CD4-positive, alpha-beta T cell (primary cell): ENCODE data around the gene OSBPL3. TPM values are rescaled to one million over a fixed set of nuclear protein-coding genes. Genes with fewer than 3 reads are reported as not detected.
A peak's percentile ranks its signal among the peaks of the same experiment; 100 is the strongest.

Source experiments
- ATAC-seq: fragments of 200-7000 bp; cut with Tn5 transposase; one replicate; pipeline ENCODE4 v1.10.0; 2022; ENCODE audit warnings: mild to moderate bottlenecking; ENCODE audit not compliant: poor library complexity
- CTCF ChIA-PET: fragments of 350-600 bp; sonication (Branson Sonifier 250); formaldehyde crosslinking; loops from one replicate; lab custom pipeline; 2021; ENCODE audit warnings: antibody characterized with exemption, inconsistent platforms; lab: Charles Lee
- POLR2A ChIA-PET: fragments of 350-600 bp; sonication (Branson Sonifier 250); formaldehyde crosslinking; loops from one replicate; lab custom pipeline; 2021; ENCODE audit warnings: antibody characterized with exemption, inconsistent platforms; lab: Charles Lee
- DNase-seq, 14 experiments: peaks; one replicate each; pipeline ENCODE4 v3.0.0-alpha.2; 2013 to 2020; ENCODE audit warnings: mixed read lengths in 2 of 14
- H3K27ac ChIP-seq, 2 donors: one replicate each; pipeline versions ENCODE4 v1.5.1 to v1.7.0; 2013; ENCODE audit warnings: low read length in 2 of 2, low read depth in 1 of 2, mild to moderate bottlenecking in 1 of 2
- H3K27me3 ChIP-seq, 2 experiments: 1 replicate in 1 of 2; 2 replicates in 1 of 2; pipeline versions ENCODE4 v1.6.1 to v1.7.0; 2013; ENCODE audit warnings: low read length in 2 of 2, control low read depth in 1 of 2, mild to moderate bottlenecking in 1 of 2, moderate library complexity in 1 of 2; ENCODE audit not compliant: insufficient read depth in 2 of 2, control insufficient read depth in 1 of 2
- H3K36me3 ChIP-seq: one replicate; pipeline ENCODE4 v1.6.1; 2013; ENCODE audit warnings: low read length, control low read depth; ENCODE audit not compliant: insufficient read depth
- H3K4me1 ChIP-seq: one replicate; pipeline ENCODE4 v1.6.1; 2013; ENCODE audit warnings: low read length, control low read depth; ENCODE audit not compliant: insufficient read depth
- H3K4me3 ChIP-seq: one replicate; pipeline ENCODE4 v1.5.1; 2013; ENCODE audit warnings: mild to moderate bottlenecking, low read length, moderate library complexity
- H3K9me3 ChIP-seq, 2 experiments: 1 replicate in 1 of 2; 2 replicates in 1 of 2; pipeline versions ENCODE4 v1.6.1 to v1.7.0; 2013; ENCODE audit warnings: low read length in 2 of 2, mild to moderate bottlenecking in 2 of 2, control low read depth in 1 of 2, moderate library complexity in 1 of 2; ENCODE audit not compliant: control insufficient read depth in 1 of 2, insufficient read depth in 1 of 2
- H3K27ac Mint-ChIP-seq: one replicate; pipeline ENCODE4 v1.8.0; 2020; ENCODE audit warnings: mixed read lengths
- H3K27me3 Mint-ChIP-seq: one replicate; pipeline ENCODE4 v1.8.0; 2021; ENCODE audit warnings: mixed read lengths
- H3K36me3 Mint-ChIP-seq: one replicate; pipeline ENCODE4 v1.8.0; 2021; ENCODE audit warnings: low read depth, mixed read lengths
- H3K4me1 Mint-ChIP-seq: one replicate; pipeline ENCODE4 v1.8.0; 2021; ENCODE audit warnings: low read depth, mixed read lengths
- H3K4me3 Mint-ChIP-seq: one replicate; pipeline ENCODE4 v1.8.0; 2020; ENCODE audit warnings: mild to moderate bottlenecking, mixed read lengths
- H3K9me3 Mint-ChIP-seq: one replicate; pipeline ENCODE4 v1.8.0; 2020; ENCODE audit warnings: mixed read lengths
- intact Hi-C, 2 experiments: fragments of 100-400 bp; cut with DNase I in 1 of 2; cut with micrococcal nuclease in 1 of 2; formaldehyde crosslinking; loops; one replicate each; pipeline versions ENCODE4 v1.15.1 to v1.9.0; 2023 to 2025; cut with DNase I, micrococcal nuclease
- polyA plus RNA-seq, 2 donors: library from polyadenylated mRNA; unstranded; fragments of 120-200 nt; gene quantifications; one replicate each; pipeline ENCODE4 v1.2.1, GENCODE V29; 2013
- total RNA-seq, 174 experiments: library from RNA in 2 of 174; stranded (reverse) in 2 of 174; gene quantifications; one replicate each; pipeline ENCODE4 v1.2.3 and lab custom pipeline; 2021 to 2026
- TF ChIP-seq, protein P1 (sequence below): fragments of 200-600 bp; IDR thresholded peaks from one replicate; pipeline ENCODE4 v1.8.0; 2022; ENCODE audit warnings: antibody characterized with exemption, mild to moderate bottlenecking

The OSBPL3 gene, protein sequence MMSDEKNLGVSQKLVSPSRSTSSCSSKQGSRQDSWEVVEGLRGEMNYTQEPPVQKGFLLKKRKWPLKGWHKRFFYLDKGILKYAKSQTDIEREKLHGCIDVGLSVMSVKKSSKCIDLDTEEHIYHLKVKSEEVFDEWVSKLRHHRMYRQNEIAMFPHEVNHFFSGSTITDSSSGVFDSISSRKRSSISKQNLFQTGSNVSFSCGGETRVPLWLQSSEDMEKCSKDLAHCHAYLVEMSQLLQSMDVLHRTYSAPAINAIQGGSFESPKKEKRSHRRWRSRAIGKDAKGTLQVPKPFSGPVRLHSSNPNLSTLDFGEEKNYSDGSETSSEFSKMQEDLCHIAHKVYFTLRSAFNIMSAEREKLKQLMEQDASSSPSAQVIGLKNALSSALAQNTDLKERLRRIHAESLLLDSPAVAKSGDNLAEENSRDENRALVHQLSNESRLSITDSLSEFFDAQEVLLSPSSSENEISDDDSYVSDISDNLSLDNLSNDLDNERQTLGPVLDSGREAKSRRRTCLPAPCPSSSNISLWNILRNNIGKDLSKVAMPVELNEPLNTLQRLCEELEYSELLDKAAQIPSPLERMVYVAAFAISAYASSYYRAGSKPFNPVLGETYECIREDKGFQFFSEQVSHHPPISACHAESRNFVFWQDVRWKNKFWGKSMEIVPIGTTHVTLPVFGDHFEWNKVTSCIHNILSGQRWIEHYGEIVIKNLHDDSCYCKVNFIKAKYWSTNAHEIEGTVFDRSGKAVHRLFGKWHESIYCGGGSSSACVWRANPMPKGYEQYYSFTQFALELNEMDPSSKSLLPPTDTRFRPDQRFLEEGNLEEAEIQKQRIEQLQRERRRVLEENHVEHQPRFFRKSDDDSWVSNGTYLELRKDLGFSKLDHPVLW
- total RNA-seq (10 to 100 TPM; 25.4 to 25.9 TPM), total RNA-seq (lab: John Stamatoyannopoulos, UW) (42.7 to 220 (median 80.2) reads per million in 172 experiments)
- 22.6 TPM for polyA plus RNA-seq (2013, experiment 1 of 2)
- 29.0 TPM for polyA plus RNA-seq (2013, experiment 2 of 2)

DNA sequence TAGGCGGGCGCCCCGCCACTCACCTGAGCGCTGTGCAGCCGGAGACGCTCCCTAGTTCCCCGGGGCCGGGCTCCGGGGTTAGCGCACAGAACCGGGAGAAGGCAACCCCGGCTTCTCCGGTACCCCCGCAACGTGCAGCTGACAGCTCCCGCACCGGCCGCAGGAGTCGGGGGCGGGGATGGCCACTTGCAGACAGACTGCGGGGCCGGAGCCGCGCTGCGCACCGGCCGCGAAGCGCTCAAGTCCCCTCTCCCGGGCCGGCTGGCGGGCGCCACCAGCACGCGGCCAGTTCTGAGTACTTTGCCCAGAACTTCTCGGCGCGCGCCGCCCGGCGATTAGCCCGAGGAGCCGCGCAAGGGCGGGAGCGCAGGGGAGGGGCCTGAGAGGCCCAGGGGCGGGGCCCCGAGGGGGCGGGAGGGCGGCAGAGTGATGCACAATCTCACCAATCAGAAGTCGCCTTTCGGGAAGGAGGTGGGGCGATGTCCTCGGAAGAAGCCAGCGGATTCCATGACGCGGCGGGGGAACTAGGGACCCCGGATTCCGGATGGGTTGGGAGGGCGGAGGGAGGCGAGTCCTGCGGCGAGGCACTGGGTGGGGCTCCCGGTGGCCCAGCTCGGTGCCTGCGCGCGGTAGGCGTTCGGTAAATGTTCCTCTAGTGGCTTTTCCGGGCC, at the start of gene OSBPL3:
Gene OSBPL3 (minus strand): TSS at position 316 of the 671 bp plus-strand sequence. CDS start 87,706 bp downstream, outside the sequence.
- DNase-seq (peak; percentile 90 to 98 (median 94)), ATAC-seq (peak; percentile 80)
- ChIA-PET CTCF (interaction anchor here (0.7 to 4.2 kb wide), 15 partner anchors 20 to 167 kb away, joined by 3 to 23 read pairs (median 3); no protein-coding TSS in a partner anchor), POLR2A (interaction anchor here (0.7 to 7.3 kb wide), 28 partner anchors 8 to 1220 kb away, joined by 3 to 86 read pairs (median 5); partner anchors contain the start of gene CYCS)
- no peaks in the 10 kb centered on the region for H3K27me3 Mint-ChIP-seq
- H3K4me3 Mint-ChIP-seq: peak within 1 kb of the TSS; percentile 98
- intact Hi-C loops: loop anchor here (1.0 to 5.0 kb wide), 9 partner anchors 49 to 408 kb away; partner anchors contain the start of gene PALS2 (in 1 of the 2)
- peak within 1 kb of the TSS; percentile 86 for H3K27ac Mint-ChIP-seq
- H3K9me3 Mint-ChIP-seq: no peaks in the 10 kb centered on the region
- peaks cover 66% of the 10 kb centered on the region for H3K4me1 Mint-ChIP-seq
- H3K36me3 Mint-ChIP-seq: peaks cover 24% of the 10 kb centered on the region
- Histone ChIP-seq H3K27me3 (no peaks in the 10 kb centered on the region), H3K9me3 (no peaks in the 10 kb centered on the region), H3K4me1 (peaks cover 47% of the 10 kb centered on the region), H3K27ac (peak within 1 kb of the TSS; percentile 71 to 77), H3K36me3 (no peaks in the 10 kb centered on the region), H3K4me3 (peak within 1 kb of the TSS; percentile 84)
- TF ChIP-seq, protein P1, sequence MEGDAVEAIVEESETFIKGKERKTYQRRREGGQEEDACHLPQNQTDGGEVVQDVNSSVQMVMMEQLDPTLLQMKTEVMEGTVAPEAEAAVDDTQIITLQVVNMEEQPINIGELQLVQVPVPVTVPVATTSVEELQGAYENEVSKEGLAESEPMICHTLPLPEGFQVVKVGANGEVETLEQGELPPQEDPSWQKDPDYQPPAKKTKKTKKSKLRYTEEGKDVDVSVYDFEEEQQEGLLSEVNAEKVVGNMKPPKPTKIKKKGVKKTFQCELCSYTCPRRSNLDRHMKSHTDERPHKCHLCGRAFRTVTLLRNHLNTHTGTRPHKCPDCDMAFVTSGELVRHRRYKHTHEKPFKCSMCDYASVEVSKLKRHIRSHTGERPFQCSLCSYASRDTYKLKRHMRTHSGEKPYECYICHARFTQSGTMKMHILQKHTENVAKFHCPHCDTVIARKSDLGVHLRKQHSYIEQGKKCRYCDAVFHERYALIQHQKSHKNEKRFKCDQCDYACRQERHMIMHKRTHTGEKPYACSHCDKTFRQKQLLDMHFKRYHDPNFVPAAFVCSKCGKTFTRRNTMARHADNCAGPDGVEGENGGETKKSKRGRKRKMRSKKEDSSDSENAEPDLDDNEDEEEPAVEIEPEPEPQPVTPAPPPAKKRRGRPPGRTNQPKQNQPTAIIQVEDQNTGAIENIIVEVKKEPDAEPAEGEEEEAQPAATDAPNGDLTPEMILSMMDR: peak; percentile 6

DNA sequence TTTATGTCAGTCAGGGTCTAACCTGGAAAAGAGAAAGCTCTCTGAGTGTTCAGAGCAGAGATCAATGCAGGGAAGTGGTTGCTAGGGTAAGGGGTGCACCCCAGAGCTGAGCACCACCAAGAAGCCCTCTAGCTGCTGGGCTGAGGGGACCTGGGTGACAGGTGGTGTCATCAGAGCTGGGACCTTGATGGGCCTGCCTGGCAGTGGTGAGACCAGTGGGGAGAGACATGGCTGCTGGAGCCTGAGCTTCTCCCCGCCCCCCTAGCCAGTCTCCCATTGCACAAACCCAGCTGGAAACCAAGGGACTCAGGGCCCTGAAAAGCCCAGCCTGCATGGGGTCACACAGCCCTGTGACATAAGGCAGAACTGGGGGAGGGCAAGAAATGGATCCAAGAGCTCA, 49.1 kb upstream of the OSBPL3 start:
- Mint-ChIP-seq H3K36me3 (no peaks in the 10 kb centered on the region), H3K27me3 (no peaks in the 10 kb centered on the region), H3K27ac (peak overlapping the region; percentile 85), H3K4me1 (peaks cover 48% of the 10 kb centered on the region), H3K4me3 (peak overlapping the region; percentile 23), H3K9me3 (no peaks in the 10 kb centered on the region)
- Histone ChIP-seq H3K9me3 (no peaks in the 10 kb centered on the region), H3K36me3 (no peaks in the 10 kb centered on the region), H3K4me3 (no peak overlapping the region), H3K27ac (peak overlapping the region; percentile 29 to 73), H3K4me1 (peaks cover 45% of the 10 kb centered on the region), H3K27me3 (no peaks in the 10 kb centered on the region)
- CTCF ChIA-PET: interaction anchor here (1.2 to 2.4 kb wide), 3 partner anchors 70 to 217 kb away, joined by 3 to 7 read pairs (median 4); no protein-coding TSS in a partner anchor
- TF ChIP-seq, protein P1: no peak
- intact Hi-C loops: loop anchor here in 1 of 2 experiments (2.0 kb wide), 1 partner anchor 50 kb away; no protein-coding TSS in a partner anchor
- POLR2A ChIA-PET: interaction anchor here (0.6 to 4.0 kb wide), 13 partner anchors 9 to 1153 kb away, joined by 3 to 61 read pairs (median 3); partner anchors contain the start of genes CYCS and OSBPL3
- DNase-seq (peak in 3 of 14 experiments; percentile 9 to 28 (median 21)), ATAC-seq (peak; percentile 33)
